Embryonic facial prominence (tissue), 1 donor: Measurements from ENCODE around the gene ERGIC1.
"Not testable (repeated sequence)": the region's sequence is repeated elsewhere in the genome, so short reads cannot be mapped to it uniquely, and the experiment has no call there.

Source experiments
- DNase-seq: peaks from one replicate; pipeline ENCODE4 v3.0.0-alpha.2; 2016; ENCODE audit errors: extremely low spot score

The ERGIC1 gene

DNA sequence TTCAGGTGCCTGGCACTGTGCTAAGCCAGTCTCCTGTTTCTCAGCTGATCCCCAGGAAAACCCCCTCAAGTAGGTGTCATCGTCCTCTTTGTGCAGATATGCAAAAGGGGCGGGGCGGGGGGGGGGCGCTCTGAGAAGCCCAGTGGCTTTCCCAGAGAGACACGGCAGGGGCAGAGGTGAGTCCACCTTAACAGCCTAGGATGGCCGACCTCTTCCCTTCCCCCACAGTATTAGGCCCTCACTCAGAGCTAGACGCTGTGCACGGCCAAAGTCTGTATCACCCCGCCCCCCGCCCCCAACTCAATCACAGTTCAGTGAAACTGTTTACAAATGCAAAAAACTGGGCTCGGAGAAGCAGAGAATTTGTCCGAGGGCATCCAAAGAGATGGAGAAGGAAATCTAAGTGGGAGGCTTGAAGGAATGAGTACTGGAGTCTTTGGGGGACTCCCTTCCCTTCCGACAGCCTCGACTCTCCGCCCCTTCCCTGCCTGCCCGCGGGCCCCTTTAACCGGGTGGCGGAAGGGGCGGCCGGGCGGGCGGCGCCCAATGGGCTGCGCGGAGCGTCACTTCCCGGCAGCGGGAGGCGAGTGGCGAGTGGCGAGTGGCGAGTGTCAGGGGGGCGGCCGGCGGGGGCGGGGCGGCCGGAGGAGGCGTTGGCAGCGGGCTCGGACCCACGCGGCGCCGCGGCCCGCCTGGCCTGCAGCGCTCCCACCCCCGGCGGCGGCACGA lies at the start of gene ERGIC1:
TSS of gene ERGIC1 (plus strand) at position 566 of the 729 bp plus-strand sequence. CDS start at position 729, 163 bp downstream.
- DNase-seq, result peak; percentile 81

DNA sequence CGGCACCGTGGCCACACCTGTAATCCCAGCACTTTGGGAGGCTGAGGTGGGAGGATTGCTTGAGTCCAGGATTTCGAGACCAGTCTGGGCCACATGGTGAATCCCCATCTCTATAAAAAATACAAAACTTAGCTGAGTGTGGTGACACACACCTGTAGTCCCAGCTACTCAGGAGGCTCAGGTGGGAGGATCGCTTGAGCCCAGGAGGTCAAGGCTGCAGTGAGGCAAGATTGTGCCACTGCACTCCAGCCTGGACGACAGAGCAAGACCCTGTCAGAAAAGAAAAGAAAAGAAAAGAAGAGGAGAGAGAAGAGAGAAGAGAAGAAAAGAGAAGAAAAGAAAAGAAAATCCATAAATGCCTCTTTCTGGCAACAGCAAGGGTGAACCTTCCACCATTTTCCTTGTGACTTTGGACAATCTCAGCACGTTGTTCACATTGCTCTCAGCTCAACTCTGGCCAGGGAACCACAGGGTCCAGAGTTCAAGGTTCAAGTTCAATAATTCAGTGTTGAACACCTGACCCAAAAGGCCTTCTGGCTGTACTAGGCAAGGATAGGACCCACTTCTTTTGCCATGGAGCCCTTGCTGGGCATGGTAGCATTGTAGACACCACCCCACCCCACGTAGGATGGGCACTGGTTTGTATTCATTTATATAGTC lies 48.5 kb upstream of the ERGIC1 start:
- no peak for DNase-seq

DNA sequence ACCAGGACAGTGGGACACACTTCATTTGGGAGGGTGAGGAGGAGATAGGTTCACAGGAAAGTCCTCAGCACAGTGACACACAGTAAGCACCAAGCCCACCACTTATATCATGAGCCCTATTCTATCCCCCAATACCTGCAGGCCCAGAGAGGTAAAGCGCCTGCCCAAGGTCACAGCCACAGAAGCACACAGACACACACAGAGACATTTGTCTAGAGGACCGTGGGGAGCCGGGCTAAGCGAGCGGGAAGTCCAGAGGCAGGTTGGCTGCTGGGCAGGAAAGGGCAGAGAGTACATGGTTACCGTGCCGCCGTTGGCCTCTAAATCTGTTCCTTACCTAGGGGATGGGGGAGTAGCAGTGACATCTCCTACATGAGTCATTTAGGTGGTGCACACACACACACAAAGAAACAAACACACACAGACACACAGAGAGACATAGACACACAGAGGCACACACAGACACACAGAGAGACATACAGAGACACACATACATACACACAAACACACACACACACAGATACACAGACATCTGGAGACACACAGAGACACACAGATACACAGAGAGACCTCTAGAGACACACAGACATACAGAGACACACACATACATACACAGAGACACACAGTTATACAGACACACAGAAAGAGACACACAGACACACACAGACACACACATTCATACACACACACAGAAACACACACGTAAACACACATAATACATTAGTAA lies 47.2 kb upstream of the ERGIC1 start:
- no peak for DNase-seq

DNA sequence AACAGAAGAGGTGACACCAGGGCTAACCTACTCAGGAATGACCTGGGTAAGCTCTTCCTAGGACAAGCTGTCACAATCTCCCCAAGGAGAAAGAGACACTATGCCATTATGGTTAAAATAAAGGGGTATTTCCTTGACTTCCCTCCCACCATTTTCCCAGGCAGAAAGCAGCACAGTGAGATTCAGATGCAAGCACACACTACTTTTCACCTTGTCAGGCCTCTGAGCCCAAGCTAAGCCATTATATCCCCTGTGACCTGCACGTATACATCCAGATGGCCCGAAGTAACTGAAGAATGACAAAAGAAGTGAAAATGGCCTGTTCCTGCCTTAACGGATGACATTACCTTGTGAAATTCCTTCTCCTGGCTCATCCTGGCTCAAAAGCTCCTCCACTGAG lies 46.5 kb upstream of the ERGIC1 start:
- DNase-seq, result not testable (repeated sequence)

DNA sequence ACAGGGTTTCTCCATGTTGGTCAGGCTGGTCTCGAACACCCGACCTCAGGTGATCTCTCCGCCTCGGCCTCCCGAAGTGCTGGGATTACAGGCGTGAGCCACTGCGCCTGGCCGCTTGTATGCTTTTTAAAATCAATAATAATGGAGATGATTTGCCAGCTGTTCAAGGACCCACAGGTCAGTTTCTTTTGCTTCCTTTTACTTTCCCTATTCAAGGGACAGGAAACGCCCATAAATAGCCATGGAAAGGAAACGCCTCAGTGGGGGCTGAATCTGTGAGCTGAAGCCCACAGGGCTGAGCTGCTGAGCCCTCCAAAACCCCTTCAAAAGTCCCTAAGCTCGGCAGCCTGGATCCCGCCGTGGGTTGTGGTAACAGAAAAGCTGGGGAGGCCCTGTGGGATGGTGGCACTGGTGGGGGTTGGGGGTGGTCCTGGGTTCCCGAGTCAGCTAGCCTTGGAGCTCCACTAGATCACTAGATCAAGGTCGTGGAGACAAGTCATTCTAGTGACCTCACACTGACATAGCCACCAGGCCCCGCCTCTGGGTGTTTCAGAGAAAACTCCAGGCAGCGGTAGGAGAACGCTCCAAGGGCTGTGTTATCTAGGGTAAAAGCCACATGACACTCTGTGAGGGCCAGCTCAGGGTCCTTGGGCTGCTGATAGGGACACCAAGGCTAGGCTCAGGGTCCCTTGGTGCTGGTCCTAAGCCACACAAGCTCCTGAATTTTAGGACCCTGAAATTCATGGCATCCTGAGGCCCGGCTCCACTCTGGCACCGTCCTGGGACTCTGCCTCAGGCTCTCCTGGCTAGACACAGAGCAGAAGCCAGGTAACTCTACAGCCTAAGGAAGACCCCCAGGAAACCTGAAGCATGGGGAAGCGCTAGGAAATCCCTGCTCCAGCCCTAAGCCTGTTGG lies 45.0 kb upstream of the ERGIC1 start:
- DNase-seq, result no peak

GRCh38 chr5:172789687-172790495 lies 44.2 kb upstream of the ERGIC1 start:
- DNase-seq, result no peak

GRCh38 chr5:172790496-172790889 lies 43.6 kb upstream of the ERGIC1 start:
- no peak for DNase-seq

DNA sequence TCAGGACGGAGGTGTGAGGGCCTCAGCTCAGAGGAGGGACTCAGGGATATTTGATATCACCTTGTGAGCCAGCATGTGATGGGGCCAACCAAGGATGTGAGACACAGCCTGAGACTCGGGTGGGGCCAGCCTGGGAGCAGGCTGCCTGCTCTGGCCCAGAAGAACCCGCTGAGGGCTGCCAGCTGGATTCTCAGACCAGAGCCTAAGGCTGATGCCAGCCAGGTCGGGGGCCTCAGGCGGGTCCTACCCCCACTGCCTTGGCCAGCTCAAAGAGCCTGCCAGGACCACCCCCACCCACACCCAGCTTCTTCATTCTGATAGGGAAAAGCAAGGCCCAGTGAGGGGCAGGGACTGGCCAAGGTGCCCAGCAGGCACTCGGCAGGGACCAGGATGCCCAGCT lies 42.8 kb upstream of the ERGIC1 start:
- no peak for DNase-seq

DNA sequence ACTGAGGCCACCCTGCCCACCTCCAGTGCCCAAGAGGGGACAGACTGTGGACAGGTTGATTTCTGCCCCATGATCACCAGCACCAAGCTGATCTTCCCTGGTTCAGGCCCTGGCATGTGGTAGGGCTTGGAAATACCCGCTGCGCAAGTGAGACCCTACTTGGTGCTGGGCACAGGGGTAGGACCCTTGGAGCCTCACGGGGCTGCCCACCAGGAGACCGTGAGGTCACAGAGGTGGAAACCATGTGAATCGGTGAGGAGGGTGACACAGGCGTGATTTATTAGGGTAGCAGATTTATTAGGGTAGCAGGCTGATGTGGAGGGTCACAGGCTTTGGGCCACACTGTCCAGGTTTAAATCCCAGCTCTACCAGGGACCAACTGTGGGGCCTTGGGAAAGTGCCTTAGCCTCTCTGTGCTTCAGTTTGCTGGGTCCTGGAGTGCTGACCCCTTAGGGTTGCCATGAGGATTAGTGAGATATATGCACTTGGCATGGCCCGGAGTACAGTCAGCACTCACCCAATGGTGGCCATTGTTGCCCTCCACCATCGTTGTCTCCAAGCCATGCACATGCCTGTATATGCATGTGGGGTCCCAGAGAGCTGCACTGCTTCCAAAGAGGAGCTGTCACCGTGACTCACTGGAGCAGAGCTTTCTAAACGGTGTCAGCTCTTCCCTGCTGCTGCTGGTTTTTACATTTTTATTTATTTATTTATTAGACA lies 42.2 kb upstream of the ERGIC1 start:
- DNase-seq, result no peak

DNA sequence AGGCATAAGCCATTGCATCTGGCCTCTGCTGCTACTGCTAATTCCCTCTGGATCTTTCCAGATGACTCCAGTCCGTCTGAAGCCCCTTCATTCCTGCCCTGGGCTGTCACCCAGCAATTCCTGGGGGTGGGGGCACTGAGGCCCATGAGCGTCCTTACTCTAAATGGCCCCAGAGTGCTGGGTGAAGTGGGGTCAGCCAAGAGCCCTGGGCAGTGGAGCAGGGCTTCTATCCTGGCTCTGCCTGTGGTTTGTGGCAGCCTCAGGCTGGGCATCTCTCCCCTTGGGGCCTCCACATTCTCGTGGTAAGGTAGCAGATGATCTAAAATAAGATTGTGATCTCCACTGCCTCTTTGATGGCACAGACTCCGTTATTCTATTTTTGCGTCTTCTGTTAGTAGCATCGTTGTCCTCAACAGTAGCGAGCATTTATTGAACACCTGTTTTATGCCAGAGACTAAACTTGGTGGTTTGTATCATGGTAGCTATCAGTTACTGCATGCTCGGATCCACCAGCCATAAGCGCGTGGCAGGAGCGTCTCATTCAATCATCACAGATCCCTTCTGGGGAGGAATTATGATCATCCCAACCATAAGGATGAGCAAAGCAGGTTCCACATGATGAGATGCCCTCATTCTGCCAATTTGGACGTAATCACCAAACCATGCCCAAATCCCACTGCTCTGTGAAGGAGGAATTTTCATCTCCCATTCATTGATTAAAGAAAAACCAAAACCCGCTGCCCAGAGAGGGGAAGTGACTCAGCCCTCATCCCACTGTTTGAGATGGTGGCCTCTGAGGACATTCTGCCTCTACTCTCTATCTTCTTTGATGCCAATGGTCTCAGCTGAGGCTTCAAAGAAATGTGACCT lies 41.1 kb upstream of the ERGIC1 start:
- DNase-seq, result no peak

DNA sequence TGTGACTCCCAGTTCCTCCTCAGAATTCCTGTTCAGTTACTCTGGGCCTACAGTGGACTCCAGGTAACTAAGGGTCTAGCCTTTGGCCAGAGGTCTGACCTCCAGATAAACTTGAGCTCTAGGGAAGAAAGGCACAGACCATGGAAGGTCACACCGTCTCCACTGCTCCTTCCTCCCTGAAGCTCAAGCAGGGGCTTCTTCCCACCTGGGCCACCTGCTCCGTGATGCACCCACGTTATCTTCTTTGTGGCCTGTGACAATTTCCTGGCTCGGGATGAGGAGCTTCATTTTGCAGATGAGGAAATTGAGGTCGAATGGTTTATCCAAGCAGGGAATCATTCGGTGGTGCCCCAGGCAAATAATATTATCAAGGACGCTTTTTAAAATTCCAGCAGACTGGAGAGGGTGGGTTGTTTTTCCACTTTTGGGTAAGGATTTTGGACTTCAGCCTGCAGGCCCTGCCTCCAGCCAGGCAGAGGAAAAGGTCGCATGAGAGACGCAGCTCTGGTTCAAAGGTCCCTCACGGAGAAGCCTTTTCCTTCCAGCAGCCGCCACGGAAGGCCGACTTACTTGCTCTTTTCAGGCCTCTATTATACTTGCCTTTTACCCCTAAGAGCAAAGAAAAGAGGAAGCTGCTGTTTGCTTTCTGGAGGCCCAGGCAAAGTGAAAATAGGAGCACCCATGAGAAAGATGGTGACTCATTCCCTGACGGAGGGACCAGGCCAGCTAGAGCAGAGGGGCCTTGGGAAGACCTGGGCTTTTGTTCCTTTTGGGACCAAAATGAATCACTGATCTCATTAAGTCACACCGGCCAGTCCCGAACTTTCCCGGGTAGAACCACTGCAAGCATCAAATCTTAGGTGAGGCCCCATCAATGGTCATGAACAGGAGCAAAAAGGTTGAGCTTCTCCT lies 40.2 kb upstream of the ERGIC1 start:
- DNase-seq, result no peak

DNA sequence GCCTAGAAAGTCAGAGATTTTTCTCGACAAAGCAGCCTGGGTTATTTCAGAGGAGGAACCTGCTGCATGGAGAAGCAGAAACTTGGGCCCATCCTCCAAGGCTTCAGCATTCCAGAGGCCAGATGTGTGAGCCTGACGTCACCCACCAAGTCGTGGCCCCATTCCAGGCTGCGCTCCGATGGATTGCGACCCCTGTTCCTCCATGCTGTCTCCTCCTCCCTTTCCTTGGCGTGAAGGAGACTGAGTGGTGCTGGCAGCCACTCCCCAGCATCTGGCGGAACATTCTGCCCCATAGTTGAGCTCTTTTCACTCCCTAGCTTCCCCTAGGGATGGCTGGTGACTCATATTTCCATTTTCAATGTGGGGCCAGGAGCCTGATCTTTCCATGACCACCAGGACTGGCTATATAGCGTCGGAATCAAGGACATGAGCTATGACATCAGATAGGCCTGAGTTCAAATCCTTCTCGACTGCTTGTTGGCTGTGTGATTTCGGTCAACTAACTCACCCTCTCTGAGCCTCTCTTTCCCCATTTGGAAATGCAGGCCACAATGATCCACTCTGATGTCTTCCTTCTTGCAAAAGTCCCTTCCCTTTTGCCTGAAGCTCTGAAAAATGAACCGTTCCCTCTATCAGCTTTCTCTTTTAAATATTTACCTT lies 38.6 kb upstream of the ERGIC1 start:
- DNase-seq, result peak; percentile 66

DNA sequence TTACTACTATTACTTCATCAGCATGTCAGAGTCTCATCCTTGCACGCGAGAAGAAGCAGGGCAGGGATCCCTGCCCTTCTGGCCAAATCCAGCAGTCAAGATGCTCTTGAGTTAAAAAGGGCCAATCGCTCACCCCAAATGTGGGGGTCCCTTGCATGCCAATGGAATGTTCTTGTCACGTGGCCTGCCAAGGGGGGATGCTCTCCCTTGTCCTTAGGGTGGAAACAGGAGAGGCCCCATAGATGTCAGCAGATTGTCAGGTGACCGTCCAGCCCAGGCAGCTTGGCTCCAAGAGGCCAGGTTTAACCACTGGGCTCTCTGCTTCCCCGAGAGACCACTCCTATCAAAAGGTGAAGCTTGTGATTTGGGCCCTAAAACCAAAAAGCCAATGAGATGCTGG lies 37.7 kb upstream of the ERGIC1 start:
- DNase-seq, result no peak

DNA sequence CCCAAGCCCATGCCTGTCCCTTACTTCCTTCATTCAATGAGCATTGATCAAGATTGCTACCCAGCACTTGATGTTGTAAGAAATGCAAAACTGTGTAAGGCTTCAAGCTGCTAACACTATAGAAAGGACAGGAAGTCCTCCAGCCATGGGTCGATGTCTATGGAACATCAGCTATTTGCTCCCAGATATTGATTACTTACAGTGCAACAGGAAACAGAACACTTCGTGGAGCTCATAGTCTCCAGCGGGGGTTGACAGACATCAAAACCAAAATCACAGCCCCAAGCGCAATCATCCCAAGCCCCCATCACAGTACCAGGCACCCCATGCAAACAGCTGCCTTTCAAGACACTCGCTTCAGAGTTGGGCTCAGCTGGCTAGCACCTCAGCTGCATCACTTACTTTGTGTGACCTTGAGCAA lies 36.3 kb upstream of the ERGIC1 start:
- DNase-seq, result no peak

GRCh38 chr5:172798422-172799215 lies 35.4 kb upstream of the ERGIC1 start:
- DNase-seq, result no peak

DNA sequence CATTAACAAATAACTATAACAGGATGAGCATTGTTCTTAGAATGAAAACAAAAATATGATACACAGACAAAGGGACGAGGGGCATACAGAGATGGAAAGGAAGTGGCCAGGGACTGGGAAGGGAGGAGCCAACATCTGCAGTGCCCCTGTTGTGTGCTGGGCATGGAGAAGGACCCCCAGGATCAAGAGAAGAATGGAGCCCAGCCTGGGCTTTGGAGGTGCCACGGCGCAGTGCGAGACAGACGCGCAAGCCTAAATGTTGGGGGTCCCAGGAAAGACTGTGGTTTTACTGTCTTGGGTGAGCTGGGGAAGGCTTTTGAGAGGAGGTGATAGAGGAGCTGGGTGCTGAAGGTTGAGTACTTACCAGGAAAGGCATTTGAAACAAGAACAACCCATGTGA lies 34.6 kb upstream of the ERGIC1 start:
- DNase-seq, result no peak

GRCh38 chr5:172800088-172800551 lies 33.9 kb upstream of the ERGIC1 start:
- DNase-seq, result no peak
